Cardiac atrium fibroblast (primary cell): ENCODE results near the gene ZNF524. TPM values are rescaled to one million over a fixed set of nuclear protein-coding genes. Genes with fewer than 3 reads are reported as not detected.

Experiments used
- total RNA-seq: library from RNA; depleted of rRNA; stranded (reverse); fragments of >200 nt; gene quantifications from 2 replicates; pipeline ENCODE4 v1.2.3, GENCODE V29; 2015

Gene ZNF524
- total RNA-seq: 5.4 and 8.1 TPM in 2 replicates

GRCh38 chr19:55599842-55600661 is at the start of gene ZNF524:
Gene ZNF524, plus strand, starts transcription at chr19:55600288. Its CDS starts 1,825 bp downstream, at chr19:55602113.

GRCh38 chr19:55580628-55581144 is 19.4 kb upstream of the ZNF524 start, which contains the start of gene ZNF579:
Gene ZNF579, minus strand, starts transcription at chr19:55580848. Its CDS starts 1,209 bp downstream, at chr19:55579639.

GRCh38 chr19:55599468-55599841 is 633 bp upstream of the ZNF524 start, which contains the start of gene FIZ1:
Gene FIZ1, minus strand, starts transcription at chr19:55599517. Its CDS starts 1,652 bp downstream, at chr19:55597865.

GRCh38 chr19:55605637-55606470 is 5.8 kb downstream of the ZNF524 start, which contains the start of gene ZNF865:
Gene ZNF865, plus strand, starts transcription at chr19:55605647. Its CDS starts 7,972 bp downstream, at chr19:55613619.

GRCh38 chr19:55624109-55625003 is 24.3 kb downstream of the ZNF524 start, which contains the start of gene ZNF784:
Gene ZNF784, minus strand, starts transcription at chr19:55624566. Its CDS starts 5 bp downstream, at chr19:55624561.

GRCh38 chr19:55640577-55641425 is 40.7 kb downstream of the ZNF524 start, which contains the start of gene ZNF580:
Gene ZNF580, plus strand, starts transcription at chr19:55641002. Its CDS starts 1,507 bp downstream, at chr19:55642509.

GRCh38 chr19:55643003-55643886 is 43.2 kb downstream of the ZNF524 start, which contains the start of gene ZNF581:
Gene ZNF581, plus strand, starts transcription at chr19:55643649. Its CDS starts 923 bp downstream, at chr19:55644572.

GRCh38 chr19:55647732-55648584 is 47.9 kb downstream of the ZNF524 start, which contains the start of gene CCDC106:
Gene CCDC106, plus strand, starts transcription at chr19:55648212. Its CDS starts 835 bp downstream, at chr19:55649047.

Other genes starting within 250 kb of the ZNF524 start
- not detected in 2 replicates for gene COX6B2, start 245.6 kb upstream of the ZNF524 start, total RNA-seq
- not detected in 2 replicates for gene GARIN5B, start 237.0 kb upstream of the ZNF524 start, total RNA-seq
- gene IL11, start 229.8 kb upstream of the ZNF524 start, total RNA-seq: 1.6 and 2.9 TPM in 2 replicates
- not detected in 2 replicates for gene TMEM190, start 223.5 kb upstream of the ZNF524 start, total RNA-seq
- not detected in 2 replicates for gene TMEM238, start 216.0 kb upstream of the ZNF524 start, total RNA-seq
- 461 and 521 TPM in 2 replicates for gene RPL28, start 214.4 kb upstream of the ZNF524 start, total RNA-seq
- 40.5 and 48.0 TPM in 2 replicates for gene UBE2S, start 192.5 kb upstream of the ZNF524 start, total RNA-seq
- gene SHISA7, start 157.0 kb upstream of the ZNF524 start, total RNA-seq: not detected in 2 replicates
- gene ISOC2, start 138.6 kb upstream of the ZNF524 start, total RNA-seq: 94.4 and 116 TPM in 2 replicates
- not detected in 2 replicates for gene C19orf85, start 135.5 kb upstream of the ZNF524 start, total RNA-seq
- 2.4 and 12.8 TPM in 2 replicates for gene ZNF628, start 123.7 kb upstream of the ZNF524 start, total RNA-seq
- gene NAT14, start 115.1 kb upstream of the ZNF524 start, total RNA-seq: 10.7 and 13.0 TPM in 2 replicates
- gene SSC5D, start 111.9 kb upstream of the ZNF524 start, total RNA-seq: 7.0 and 7.9 TPM in 2 replicates
- not detected in 2 replicates for gene SBK2, start 63.2 kb upstream of the ZNF524 start, total RNA-seq
- gene SBK3, start 54.7 kb upstream of the ZNF524 start, total RNA-seq: not detected in 2 replicates
- 4.5 and 6.5 TPM in 2 replicates for gene ZNF579, start 19.4 kb upstream of the ZNF524 start, total RNA-seq
- 2.6 and 7.6 TPM in 2 replicates for gene FIZ1, start 771 bp upstream of the ZNF524 start, total RNA-seq
- gene ZNF865, start 5.4 kb downstream of the ZNF524 start, total RNA-seq: 2.9 and 5.8 TPM in 2 replicates
- gene ZNF784, start 24.3 kb downstream of the ZNF524 start, total RNA-seq: 2.9 and 6.1 TPM in 2 replicates
- 10.0 and 22.4 TPM in 2 replicates for gene ZNF580, start 40.7 kb downstream of the ZNF524 start, total RNA-seq
- gene ZNF581, start 43.4 kb downstream of the ZNF524 start, total RNA-seq: 20.0 and 43.3 TPM in 2 replicates
- gene CCDC106, start 47.9 kb downstream of the ZNF524 start, total RNA-seq: 8.5 and 20.3 TPM in 2 replicates
- gene U2AF2, start 54.7 kb downstream of the ZNF524 start, total RNA-seq: 88.6 and 122 TPM in 2 replicates
- gene EPN1, start 74.9 kb downstream of the ZNF524 start, total RNA-seq: 128 and 139 TPM in 2 replicates
- not detected in 2 replicates for gene NLRP9, start 138.1 kb downstream of the ZNF524 start, total RNA-seq
- not detected in 2 replicates for gene RFPL4A, start 158.8 kb downstream of the ZNF524 start, total RNA-seq
- not detected in 2 replicates for gene RFPL4AL1, start 168.8 kb downstream of the ZNF524 start, total RNA-seq
- gene NLRP11, start 231.7 kb downstream of the ZNF524 start, total RNA-seq: not detected in 2 replicates
- not detected in 2 replicates for gene NLRP4, start 236.3 kb downstream of the ZNF524 start, total RNA-seq